Amygdala (tissue), 56 donors: ENCODE data around the gene FAM181A.

ENCODE experiments used
- DNase-seq, 56 donors: peaks; one replicate each; lab custom pipeline; 2025; lab: John Stamatoyannopoulos, UW

Gene FAM181A

DNA sequence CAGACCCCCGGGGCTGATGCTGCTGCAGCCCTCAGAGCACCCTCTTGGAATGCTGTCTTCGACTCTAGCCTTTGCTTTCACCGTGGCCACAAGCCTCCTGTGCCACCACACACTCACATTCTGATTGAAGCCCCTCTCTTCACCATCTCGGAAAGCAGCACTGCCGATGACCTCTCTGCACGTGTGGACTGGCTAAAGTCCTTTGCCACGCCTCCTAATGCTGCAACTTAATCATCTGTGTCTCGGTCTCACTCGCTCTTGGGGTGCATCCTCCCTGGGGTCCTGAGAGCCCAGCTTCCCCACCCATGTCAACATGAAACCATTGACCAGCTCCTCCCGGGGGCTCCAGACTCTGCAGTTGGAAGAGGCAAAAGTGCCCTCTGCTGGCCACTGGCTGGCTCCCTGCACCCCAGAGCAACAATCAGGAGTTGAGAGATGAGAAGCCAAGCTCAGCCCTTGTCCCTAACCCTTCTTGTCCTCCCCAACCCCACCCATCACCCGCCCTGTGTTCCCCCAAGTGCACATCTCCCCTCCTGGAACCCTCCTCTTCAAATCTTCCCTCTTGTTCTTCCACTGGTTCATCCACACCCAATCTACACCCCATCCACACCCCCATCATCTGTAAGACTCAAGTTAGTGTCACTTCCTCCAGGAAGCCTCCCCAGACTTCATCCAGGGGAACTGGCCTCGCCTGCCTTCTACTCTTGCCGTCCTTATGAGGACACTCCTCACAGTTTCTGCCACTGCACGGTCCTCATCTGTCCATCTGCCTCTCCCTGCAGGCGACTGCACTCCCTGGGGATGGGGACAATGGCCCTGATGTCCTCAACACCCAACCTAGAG, 23.6 kb upstream of the FAM181A start:
- peak in 2 of 56 donors; percentile 7 to 11 for DNase-seq

- no peak for DNase-seq
These were observed 21.5 kb upstream of the FAM181A start for GRCh38 chr14:93905623-93906022.

- DNase-seq, result peak in 10 of 56 donors; percentile 13 to 37 (median 28)
These were observed 20.5 kb upstream of the FAM181A start for GRCh38 chr14:93906341-93907329.

- peak in 11 of 56 donors; percentile 3 to 44 (median 17) for DNase-seq
These were observed 17.6 kb upstream of the FAM181A start for GRCh38 chr14:93909429-93910128.

- DNase-seq, result no peak
These were observed 15.0 kb upstream of the FAM181A start for GRCh38 chr14:93911975-93912615.

- DNase-seq, result no peak
These were observed 14.4 kb upstream of the FAM181A start for GRCh38 chr14:93912782-93913181.

- DNase-seq, result no peak
These were observed 12.9 kb upstream of the FAM181A start for GRCh38 chr14:93914278-93914677.

DNA sequence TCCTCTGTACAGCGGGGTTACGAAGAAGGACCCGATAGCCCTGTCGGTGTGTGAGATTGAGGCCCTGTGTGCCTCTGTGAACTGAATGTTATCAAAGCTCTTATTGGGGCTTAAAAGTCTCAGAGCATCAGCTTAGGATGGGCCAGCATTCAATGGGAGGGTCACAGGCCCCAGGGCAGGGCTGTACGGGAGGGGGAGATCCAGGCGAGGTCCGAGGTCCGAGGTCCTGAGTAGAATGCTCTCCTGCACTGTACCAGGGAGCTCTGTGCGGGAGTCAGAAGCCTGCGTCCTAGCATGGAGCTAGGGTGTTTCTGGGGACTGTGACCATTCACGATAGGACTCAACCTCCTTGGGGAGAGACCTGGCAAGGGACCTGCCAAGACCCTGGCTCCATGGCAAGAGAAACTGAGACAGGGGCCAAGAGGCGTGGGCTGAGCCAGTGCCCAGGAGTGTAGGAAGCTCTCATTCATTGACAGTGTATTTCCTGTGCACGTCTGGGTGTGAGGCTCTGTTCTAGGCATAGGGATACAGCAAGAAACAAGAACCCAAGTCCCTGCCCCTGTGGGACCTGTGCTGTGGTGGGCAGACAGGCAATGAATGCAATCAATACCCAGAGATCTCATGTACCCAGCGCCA, 12.0 kb upstream of the FAM181A start:
- DNase-seq, result no peak

DNA sequence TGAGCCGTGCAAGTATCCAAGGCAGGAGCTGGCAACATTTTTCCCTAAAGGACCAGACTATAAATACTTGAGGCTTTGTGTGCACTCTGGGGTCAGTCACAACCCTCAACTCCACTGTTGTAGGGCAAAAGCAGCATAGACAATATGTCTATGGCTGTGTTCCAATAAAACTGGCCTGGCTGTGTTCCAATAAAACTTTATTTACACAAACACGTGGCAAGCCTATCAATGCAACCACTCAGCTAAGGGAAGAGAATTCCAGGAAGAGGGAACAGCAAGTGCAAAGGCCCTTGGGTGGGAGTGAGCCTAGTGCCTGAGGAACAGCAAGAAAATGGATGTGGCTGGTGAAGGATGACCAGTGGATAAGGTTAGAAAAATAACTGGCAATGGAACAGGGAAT, 11.3 kb upstream of the FAM181A start:
- DNase-seq, result no peak

GRCh38 chr14:93916498-93916897, 10.6 kb upstream of the FAM181A start:
- no peak for DNase-seq

DNA sequence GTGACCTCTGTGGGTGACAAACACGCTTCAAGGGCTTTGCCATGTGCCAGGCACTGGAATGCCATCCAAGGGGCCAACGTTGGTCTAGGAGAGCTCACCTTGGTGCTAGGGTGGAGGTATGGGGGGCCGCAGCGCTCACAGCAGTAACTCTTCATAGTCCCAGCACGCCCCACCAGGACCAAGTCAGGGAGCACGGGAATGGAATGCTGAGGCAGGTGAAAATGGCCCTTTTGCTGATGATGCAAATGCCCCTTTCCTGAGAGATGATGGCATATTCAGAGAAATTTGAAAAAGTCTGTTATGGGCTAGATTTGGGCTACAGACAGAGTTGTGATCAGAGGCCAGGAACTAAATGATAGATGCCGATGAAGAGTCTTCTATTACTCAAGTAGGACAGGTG, 10.0 kb upstream of the FAM181A start:
- no peak for DNase-seq

DNA sequence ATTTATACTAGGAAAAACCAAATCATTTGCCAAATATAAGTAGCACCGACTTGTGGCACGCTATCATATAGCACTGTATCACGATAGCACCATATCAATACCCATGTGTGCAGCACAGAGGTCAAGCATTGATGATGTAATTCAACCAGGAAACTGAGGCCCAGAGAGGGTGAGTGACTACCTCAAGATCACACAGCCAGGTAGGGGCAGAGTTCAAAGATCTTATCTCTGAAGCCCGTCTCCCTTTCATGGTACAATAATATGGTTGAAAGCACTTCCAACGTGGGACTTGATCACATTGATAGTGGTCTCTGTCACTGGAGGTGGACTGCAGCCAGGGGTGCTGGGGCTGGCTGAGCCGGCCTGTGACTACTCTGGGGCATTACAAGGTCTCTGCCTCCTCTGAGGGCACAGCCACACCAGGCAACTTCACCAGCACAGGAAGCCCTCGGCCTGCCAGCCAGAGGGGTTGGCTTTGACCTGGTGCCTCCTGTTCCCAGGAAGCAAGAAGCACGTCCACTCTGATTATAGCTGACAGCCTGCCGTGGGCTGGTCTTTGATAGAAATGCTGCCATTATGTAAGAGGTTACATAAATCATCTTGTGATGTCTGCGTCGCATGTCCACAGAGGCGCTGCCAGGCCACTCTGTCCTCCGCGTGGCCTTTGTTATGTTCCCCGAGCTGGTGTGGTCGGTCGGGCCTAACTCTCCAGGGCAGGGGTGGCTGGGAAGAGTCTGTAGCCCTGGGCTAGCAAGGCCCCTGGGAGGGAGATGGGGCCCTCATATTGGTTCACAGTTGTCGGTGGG, 5.9 kb upstream of the FAM181A start:
- DNase-seq, result no peak

GRCh38 chr14:93923626-93924025, 3.5 kb upstream of the FAM181A start:
- peak in 2 of 56 donors; percentile 26 to 29 for DNase-seq

- DNase-seq, result no peak
These were observed 2.4 kb upstream of the FAM181A start for GRCh38 chr14:93924592-93925355.

DNA sequence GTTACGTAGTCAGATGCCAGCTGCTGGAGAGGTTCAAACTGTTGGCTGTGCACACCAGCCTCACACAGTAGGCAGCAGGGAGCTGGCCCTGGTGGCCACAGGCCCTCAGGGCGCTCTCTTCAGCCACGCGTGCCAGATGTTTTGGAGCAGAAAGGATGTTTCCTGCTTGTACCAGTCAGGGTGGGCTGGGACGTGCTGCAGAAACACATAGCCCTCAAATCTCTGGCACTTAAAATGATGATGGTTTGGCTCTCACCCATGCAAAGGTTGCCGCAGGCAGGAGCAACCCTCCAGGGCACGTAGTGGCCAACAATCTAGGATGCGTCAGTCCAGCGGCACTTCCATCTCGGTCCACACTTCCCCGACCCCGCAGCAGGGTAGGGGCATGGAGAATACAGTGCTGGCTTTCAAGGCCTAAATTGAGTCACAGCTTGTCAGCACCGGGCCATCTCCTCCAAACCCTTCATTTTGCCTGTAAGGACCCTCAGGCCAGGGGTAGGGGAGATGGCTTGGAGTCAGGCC, 1.7 kb upstream of the FAM181A start:
- no peak for DNase-seq

DNA sequence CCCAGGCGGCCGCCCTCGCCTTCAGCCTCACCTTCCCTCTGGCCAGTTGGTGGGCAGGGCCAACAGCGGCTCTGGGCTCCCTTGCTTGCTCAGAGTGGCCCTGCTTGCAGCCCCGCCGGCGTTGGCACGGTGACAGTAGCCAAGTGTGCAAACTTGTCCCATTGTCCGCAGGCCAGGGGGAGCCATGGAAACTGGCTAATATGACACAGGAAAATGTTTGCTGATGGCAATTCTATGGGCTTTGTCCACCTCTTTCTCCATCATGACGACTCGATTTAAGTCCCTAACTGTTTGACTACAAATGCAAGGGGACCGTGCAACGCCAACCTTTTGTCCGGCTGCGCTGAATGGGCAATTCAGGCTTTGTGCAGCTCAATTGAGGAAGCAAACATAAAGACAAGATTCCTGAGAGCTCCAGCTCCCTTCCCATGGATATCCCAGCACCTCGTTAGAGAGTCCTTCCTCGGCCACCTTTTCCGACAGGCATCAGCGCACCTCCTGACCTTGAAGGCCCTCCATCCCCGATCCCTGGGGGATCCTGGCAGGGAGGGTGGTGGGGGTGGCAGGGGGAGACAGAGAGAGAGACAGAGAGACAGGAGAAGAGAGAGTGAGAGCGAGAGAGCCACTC, 785 bp upstream of the FAM181A start:
- peak in 44 of 56 donors; percentile 16 to 83 (median 52) for DNase-seq

GRCh38 chr14:93927800-93928145, 629 bp downstream of the FAM181A start:
- DNase-seq, result peak in 1 of 56 donors; percentile 45
